BLaER1 (cell line): ENCODE measurements around the gene MAST4.
"Not testable (repeated sequence)": the region's sequence is repeated elsewhere in the genome, so short reads cannot be mapped to it uniquely, and the experiment has no call there.

ENCODE experiments used
- H3K27ac ChIP-seq: shearing (Covaris generic); formaldehyde crosslinking; 2 replicates; pipeline ENCODE4 v1.8.1; 2022
- H3K27me3 ChIP-seq: shearing (Covaris generic); formaldehyde crosslinking; 2 replicates; pipeline ENCODE4 v1.8.1; 2022
- H3K36me3 ChIP-seq: shearing (Covaris generic); formaldehyde crosslinking; 2 replicates; pipeline ENCODE4 v1.8.1; 2022
- H3K4me1 ChIP-seq: shearing (Covaris generic); formaldehyde crosslinking; 2 replicates; pipeline ENCODE4 v1.8.1; 2022
- H3K4me2 ChIP-seq: shearing (Covaris generic); formaldehyde crosslinking; 2 replicates; pipeline ENCODE4 v1.8.1; 2022
- H3K4me3 ChIP-seq: shearing (Covaris generic); formaldehyde crosslinking; 2 replicates; pipeline ENCODE4 v1.8.1; 2022
- H3K9ac ChIP-seq: shearing (Covaris generic); formaldehyde crosslinking; 2 replicates; pipeline ENCODE4 v1.8.1; 2022
- H3K9me3 ChIP-seq: shearing (Covaris generic); formaldehyde crosslinking; 2 replicates; pipeline ENCODE4 v1.8.1; 2022
- H4K20me1 ChIP-seq: shearing (Covaris generic); formaldehyde crosslinking; 2 replicates; pipeline ENCODE4 v1.8.1; 2022
- Cebpa-rat ChIP-seq: shearing (Covaris generic); IDR thresholded peaks from 2 replicates; pipeline ENCODE4 v1.8.1; 2022

MAST4 gene

GRCh38 chr5:67164856-67165525, 568.8 kb downstream of the MAST4 start:
- no peak for TF ChIP-seq Cebpa-rat
- Histone ChIP-seq H3K4me2 (no peak overlapping the region), H3K27me3 (no peaks in the 10 kb centered on the region), H3K27ac (no peak overlapping the region), H3K4me3 (no peak overlapping the region), H3K4me1 (no peaks in the 10 kb centered on the region), H3K9me3 (peaks cover 16% of the 10 kb centered on the region), H3K9ac (no peak overlapping the region), H3K36me3 (peaks cover 48% of the 10 kb centered on the region), H4K20me1 (no peaks in the 10 kb centered on the region)

GRCh38 chr5:67165526-67166459, 569.6 kb downstream of the MAST4 start:
- no peak for TF ChIP-seq Cebpa-rat
- H3K4me1 ChIP-seq: no peaks in the 10 kb centered on the region
- peaks cover 16% of the 10 kb centered on the region for H3K9me3 ChIP-seq
- H3K27me3 ChIP-seq: no peaks in the 10 kb centered on the region
- no peaks in the 10 kb centered on the region for H4K20me1 ChIP-seq
- no peak overlapping the region for H3K4me2 ChIP-seq
- no peak overlapping the region for H3K9ac ChIP-seq
- peaks cover 48% of the 10 kb centered on the region for H3K36me3 ChIP-seq
- H3K4me3 ChIP-seq: no peak overlapping the region
- no peak overlapping the region for H3K27ac ChIP-seq

DNA sequence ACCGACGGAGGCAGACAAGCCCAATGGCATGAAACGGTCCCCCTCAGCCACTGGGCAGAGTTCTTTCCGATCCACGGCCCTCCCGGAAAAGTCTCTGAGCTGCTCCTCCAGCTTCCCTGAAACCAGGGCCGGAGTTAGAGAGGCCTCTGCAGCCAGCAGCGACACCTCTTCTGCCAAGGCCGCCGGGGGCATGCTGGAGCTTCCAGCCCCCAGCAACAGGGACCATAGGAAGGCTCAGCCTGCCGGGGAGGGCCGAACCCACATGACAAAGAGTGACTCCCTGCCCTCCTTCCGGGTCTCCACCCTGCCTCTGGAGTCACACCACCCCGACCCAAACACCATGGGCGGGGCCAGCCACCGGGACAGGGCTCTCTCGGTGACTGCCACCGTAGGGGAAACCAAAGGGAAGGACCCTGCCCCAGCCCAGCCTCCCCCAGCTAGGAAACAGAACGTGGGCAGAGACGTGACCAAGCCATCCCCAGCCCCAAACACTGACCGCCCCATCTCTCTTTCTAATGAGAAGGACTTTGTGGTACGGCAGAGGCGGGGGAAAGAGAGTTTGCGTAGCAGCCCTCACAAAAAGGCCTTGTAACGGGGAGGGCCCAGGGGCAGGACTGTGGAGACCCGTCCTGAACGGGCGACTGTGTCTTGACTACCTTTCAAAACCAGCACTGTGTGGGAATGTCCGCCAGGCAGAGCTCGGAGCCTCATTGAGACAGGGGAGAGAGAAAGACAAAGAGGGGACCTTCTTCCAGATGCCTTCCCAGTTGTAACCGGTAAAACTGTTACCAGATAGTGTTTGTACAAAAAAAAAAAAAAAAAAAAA, 570.5 kb downstream of the MAST4 start:
- H3K27ac ChIP-seq: no peak overlapping the region
- no peaks in the 10 kb centered on the region for H4K20me1 ChIP-seq
- peaks cover 48% of the 10 kb centered on the region for H3K36me3 ChIP-seq
- H3K4me1 ChIP-seq: no peaks in the 10 kb centered on the region
- no peaks in the 10 kb centered on the region for H3K27me3 ChIP-seq
- no peak overlapping the region for H3K9ac ChIP-seq
- H3K9me3 ChIP-seq: peaks cover 16% of the 10 kb centered on the region
- no peak overlapping the region for H3K4me3 ChIP-seq
- no peak for TF ChIP-seq Cebpa-rat
- no peak overlapping the region for H3K4me2 ChIP-seq

GRCh38 chr5:67168069-67168468, 571.9 kb downstream of the MAST4 start:
- H3K4me3 ChIP-seq: no peak overlapping the region
- no peak overlapping the region for H3K9ac ChIP-seq
- H3K4me2 ChIP-seq: no peak overlapping the region

DNA sequence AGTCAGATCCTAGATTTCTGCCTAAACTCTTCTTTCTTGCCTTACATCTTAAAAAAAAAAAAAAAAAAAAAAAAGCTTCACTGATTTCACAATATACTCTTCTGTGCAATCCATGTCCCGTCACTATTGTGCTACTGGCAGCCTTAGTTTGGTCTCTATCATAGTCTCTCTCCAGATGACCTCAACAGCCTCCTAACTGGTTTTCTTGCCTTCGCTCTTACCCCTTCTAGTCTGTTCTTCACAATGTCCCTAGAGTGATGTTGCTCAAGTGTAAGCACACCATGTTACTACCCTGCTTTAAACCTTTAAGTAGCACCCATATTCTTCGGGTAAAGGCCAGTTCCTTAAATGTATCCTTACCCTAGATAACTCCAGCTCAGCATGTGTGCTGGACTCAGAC, 574.6 kb downstream of the MAST4 start:
- H3K36me3 ChIP-seq: peaks cover 12% of the 10 kb centered on the region
- no peak overlapping the region for H3K27ac ChIP-seq
- H4K20me1 ChIP-seq: no peaks in the 10 kb centered on the region
- no peak overlapping the region for H3K9ac ChIP-seq
- no peaks in the 10 kb centered on the region for H3K4me1 ChIP-seq
- H3K4me3 ChIP-seq: no peak overlapping the region
- peaks cover 4% of the 10 kb centered on the region for H3K9me3 ChIP-seq
- H3K4me2 ChIP-seq: no peak overlapping the region
- TF ChIP-seq Cebpa-rat: no peak
- H3K27me3 ChIP-seq: no peaks in the 10 kb centered on the region

More at GRCh38 chr5:67168069-67168468, 571.9 kb downstream of the MAST4 start:
- H3K27ac ChIP-seq: no peak overlapping the region
- peaks cover 39% of the 10 kb centered on the region for H3K36me3 ChIP-seq
- no peaks in the 10 kb centered on the region for H3K4me1 ChIP-seq
- H3K27me3 ChIP-seq: no peaks in the 10 kb centered on the region
- no peak for TF ChIP-seq Cebpa-rat
- no peaks in the 10 kb centered on the region for H4K20me1 ChIP-seq
- peaks cover 14% of the 10 kb centered on the region for H3K9me3 ChIP-seq

DNA sequence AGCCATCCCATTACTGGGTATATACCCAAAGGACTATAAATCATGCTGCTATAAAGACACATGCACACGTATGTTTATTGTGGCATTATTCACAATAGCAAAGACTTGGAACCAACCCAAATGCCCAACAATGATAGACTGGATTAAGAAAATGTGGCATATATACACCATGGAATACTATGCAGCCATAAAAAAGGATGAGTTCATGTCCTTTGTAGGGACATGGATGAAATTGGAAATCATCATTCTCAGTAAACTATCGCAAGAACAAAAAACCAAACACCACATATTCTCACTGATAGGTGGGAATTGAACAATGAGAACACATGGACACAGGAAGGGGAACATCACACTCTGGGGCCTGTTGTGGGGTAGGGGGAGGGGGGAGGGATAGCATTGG, 577.2 kb downstream of the MAST4 start:
- not testable (repeated sequence) for H3K4me1 ChIP-seq, H3K27ac ChIP-seq, H3K36me3 ChIP-seq, H3K4me2 ChIP-seq, H4K20me1 ChIP-seq, H3K4me3 ChIP-seq, H3K27me3 ChIP-seq, H3K9ac ChIP-seq
- H3K9me3 ChIP-seq: peaks cover 27% of the 10 kb centered on the region

GRCh38 chr5:67173959-67174358, 577.8 kb downstream of the MAST4 start:
- Histone ChIP-seq H3K9ac (no peak overlapping the region), H3K36me3 (no peaks in the 10 kb centered on the region), H3K9me3 (peaks cover 33% of the 10 kb centered on the region), H4K20me1 (no peaks in the 10 kb centered on the region), H3K27ac (no peak overlapping the region), H3K4me2 (no peak overlapping the region), H3K27me3 (no peaks in the 10 kb centered on the region), H3K4me3 (no peak overlapping the region), H3K4me1 (no peaks in the 10 kb centered on the region)
- no peak for TF ChIP-seq Cebpa-rat

GRCh38 chr5:67176936-67177335, 580.7 kb downstream of the MAST4 start:
- Histone ChIP-seq H3K9me3 (peaks cover 36% of the 10 kb centered on the region), H3K27me3 (no peaks in the 10 kb centered on the region), H3K27ac (no peak overlapping the region), H4K20me1 (no peaks in the 10 kb centered on the region), H3K4me3 (no peak overlapping the region), H3K4me1 (no peaks in the 10 kb centered on the region), H3K36me3 (peaks cover 4% of the 10 kb centered on the region; the same call in 1 of the 2 replicates), H3K4me2 (no peak overlapping the region), H3K9ac (no peak overlapping the region)
- TF ChIP-seq Cebpa-rat: no peak

DNA sequence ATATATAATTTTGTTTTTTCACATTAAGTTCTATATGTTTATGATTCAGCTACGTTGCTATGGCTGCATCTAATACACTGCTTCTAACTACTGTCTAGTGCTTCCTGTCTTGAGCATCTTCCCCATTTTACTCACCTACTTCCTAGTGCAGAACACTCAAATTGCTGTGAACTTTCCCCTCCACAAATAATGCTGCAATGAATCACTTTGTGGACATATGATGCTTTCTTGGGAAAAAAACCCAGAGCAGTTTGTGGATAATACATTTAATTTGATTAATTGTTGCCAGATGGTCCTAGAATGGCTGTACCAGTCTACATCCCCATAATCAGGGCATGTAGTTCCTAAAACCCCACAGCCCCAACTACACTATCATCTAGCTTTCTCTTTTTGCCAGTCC, 581.9 kb downstream of the MAST4 start:
- no peak overlapping the region for H3K9ac ChIP-seq
- no peaks in the 10 kb centered on the region for H3K4me1 ChIP-seq
- H3K9me3 ChIP-seq: peaks cover 36% of the 10 kb centered on the region
- H4K20me1 ChIP-seq: no peaks in the 10 kb centered on the region
- no peak overlapping the region for H3K4me2 ChIP-seq
- no peak overlapping the region for H3K27ac ChIP-seq
- no peaks in the 10 kb centered on the region for H3K27me3 ChIP-seq
- no peak overlapping the region for H3K4me3 ChIP-seq
- no peak for TF ChIP-seq Cebpa-rat
- H3K36me3 ChIP-seq: peaks cover 11% of the 10 kb centered on the region; the same call in 1 of the 2 replicates

- H3K27ac ChIP-seq: no peak overlapping the region
- no peaks in the 10 kb centered on the region for H3K27me3 ChIP-seq
- H3K4me3 ChIP-seq: no peak overlapping the region
- peaks cover 36% of the 10 kb centered on the region for H3K9me3 ChIP-seq
- H3K4me2 ChIP-seq: no peak overlapping the region
- no peak for TF ChIP-seq Cebpa-rat
- H3K4me1 ChIP-seq: no peaks in the 10 kb centered on the region
- peaks cover 20% of the 10 kb centered on the region; the same call in 1 of the 2 replicates for H3K36me3 ChIP-seq
- H4K20me1 ChIP-seq: no peaks in the 10 kb centered on the region
- no peak overlapping the region for H3K9ac ChIP-seq
Observed at GRCh38 chr5:67178966-67179365, 582.8 kb downstream of the MAST4 start.
